HCT116 (cell line): ENCODE data around the gene COL26A1.

Experiments
- ATF3 ChIP-seq: IDR thresholded peaks from 2 replicates; pipeline ENCODE4 v1.6.1; 2012
- CBX3 ChIP-seq: IDR thresholded peaks from 2 replicates; pipeline ENCODE4 v1.6.1; 2012; ENCODE audit warnings: low read depth
- CTCF ChIP-seq, 3 experiments: fragments of 200-600 bp in 1 of 3; sonication (generic) in 1 of 3; IDR thresholded peaks in 2 of 3; conservative IDR thresholded peaks in 1 of 3; 2 replicates each; pipeline ENCODE4 v1.5.1; 2012 to 2017; ENCODE audit warnings: low read depth in 2 of 3, low read length in 2 of 3, antibody characterized with exemption in 1 of 3, borderline replicate concordance in 1 of 3, control low read depth in 1 of 3, mild to moderate bottlenecking in 1 of 3, mixed read lengths in 1 of 3, mixed run types in 1 of 3, moderate library complexity in 1 of 3; ENCODE audit not compliant: insufficient read depth in 1 of 3
- EGR1 ChIP-seq: IDR thresholded peaks from 2 replicates; pipeline ENCODE4 v1.6.1; 2012; ENCODE audit warnings: low read depth
- ELF1 ChIP-seq: IDR thresholded peaks from 2 replicates; pipeline ENCODE4 v1.6.1; 2012; ENCODE audit warnings: low read depth, borderline replicate concordance
- EZH2 ChIP-seq: fragments of 200-600 bp; sonication (generic); IDR thresholded peaks from 2 replicates; pipeline ENCODE4 v1.6.1; 2017; ENCODE audit warnings: antibody characterized with exemption, mixed run types
- FOSL1 ChIP-seq: IDR thresholded peaks from 2 replicates; pipeline ENCODE4 v1.6.1; 2012; ENCODE audit warnings: low read depth
- MAX ChIP-seq: IDR thresholded peaks from 2 replicates; pipeline ENCODE4 v1.6.1; 2012
- POLR2A ChIP-seq: IDR thresholded peaks from 2 replicates; pipeline ENCODE4 v1.7.0; 2011; ENCODE audit warnings: borderline replicate concordance; ENCODE audit not compliant: insufficient read depth, insufficient read length; ENCODE audit errors: extremely low read depth
- SP1 ChIP-seq: IDR thresholded peaks from 2 replicates; pipeline ENCODE4 v1.6.1; 2012; ENCODE audit warnings: low read depth

GRCh38 chr7:101419831-101420230 lies 57.2 kb downstream of the COL26A1 start:
- TF ChIP-seq CTCF (IDR thresholded peaks at IDR 0.05 in 2 of 3, conservative IDR thresholded peaks at IDR 0.05 in 1 of 3; ENCODE audit: borderline replicate concordance in 1 of 3, insufficient read depth in 1 of 3, low read depth in 2 of 3, low read length in 2 of 3) (no peak), CBX3 (no peak), POLR2A (no peak), EGR1 (no peak), MAX (no peak), FOSL1 (no peak), ELF1 (no peak), SP1 (no peak), ATF3 (no peak), EZH2 (no peak)
